Measurements from ENCODE around the gene EXOC5. TPM values are rescaled to one million over a fixed set of nuclear protein-coding genes. Genes with fewer than 3 reads are reported as not detected.

The EXOC5 gene
- total and polyA plus RNA-seq, 8 donors, result 6.5 to 51.8 (median 27.2) TPM

- Histone ChIP-seq H3K36me3 (peaks cover 9 to 91% (median 83%) of the 10 kb centered on the region in 4 donors), H3K4me1 (no peaks in the 10 kb centered on the region), H3K27me3 (no peaks in the 10 kb centered on the region), H3K27ac (no peak overlapping the region), H3K9me3 (no peaks in the 10 kb centered on the region), H3K4me3 (no peak overlapping the region)
- WGBS, 5 donors, result 88 to 100% (median 94%) methylated on average over 2 of the region's 2 CpGs
- no peak for DNase-seq
- intact Hi-C loops (cut with DNase I; ENCODE audit: low total_unique reads), result no loop called here
- TF ChIP-seq EP300 (IDR thresholded peaks at IDR 0.05), result no peak
- TF ChIP-seq POLR2A (IDR thresholded peaks at IDR 0.05), result no peak
- no peak for TF ChIP-seq POLR2AphosphoS5 (IDR thresholded peaks at IDR 0.05)
- no peak for TF ChIP-seq CTCF (IDR thresholded peaks at IDR 0.05)
Observed at GRCh38 chr14:57287745-57288144, 19.0 kb upstream of the EXOC5 start.

- 95 to 99% (median 97%) methylated on average over 3 of the region's 3 CpGs for WGBS, 5 donors
- Histone ChIP-seq H3K27ac (no peak overlapping the region), H3K4me3 (no peak overlapping the region), H3K4me1 (peaks cover 0 to 13% (median 5%) of the 10 kb centered on the region in 4 donors), H3K36me3 (peaks cover 7 to 65% (median 55%) of the 10 kb centered on the region in 4 donors), H3K27me3 (no peaks in the 10 kb centered on the region), H3K9me3 (no peaks in the 10 kb centered on the region)
- TF ChIP-seq POLR2AphosphoS5 (IDR thresholded peaks at IDR 0.05) (no peak), EP300 (IDR thresholded peaks at IDR 0.05) (no peak), POLR2A (IDR thresholded peaks at IDR 0.05) (no peak), CTCF (IDR thresholded peaks at IDR 0.05) (no peak)
- no peak for DNase-seq
- intact Hi-C loops (cut with DNase I; ENCODE audit: low total_unique reads), result no loop called here
Observed at GRCh38 chr14:57277062-57277461, 8.4 kb upstream of the EXOC5 start.

GRCh38 chr14:57275023-57275664 is 6.4 kb upstream of the EXOC5 start:
- H3K27ac ChIP-seq, result no peak overlapping the region
- H3K4me1 ChIP-seq, result peaks cover 4 to 32% (median 20%) of the 10 kb centered on the region in 4 donors
- no peak for DNase-seq
- H3K36me3 ChIP-seq, result peaks cover 7 to 47% (median 37%) of the 10 kb centered on the region in 4 donors
- intact Hi-C loops (cut with DNase I; ENCODE audit: low total_unique reads), result no loop called here
- no peaks in the 10 kb centered on the region for H3K9me3 ChIP-seq
- TF ChIP-seq EP300 (IDR thresholded peaks at IDR 0.05), result no peak
- H3K4me3 ChIP-seq, result no peak overlapping the region
- 92 to 100% (median 96%) methylated on average over 2 of the region's 2 CpGs for WGBS, 5 donors
- no peaks in the 10 kb centered on the region for H3K27me3 ChIP-seq

- no peak overlapping the region for H3K27ac ChIP-seq
- intact Hi-C loops (cut with DNase I; ENCODE audit: low total_unique reads), result no loop called here
- H3K36me3 ChIP-seq, result peaks cover 7 to 42% (median 34%) of the 10 kb centered on the region in 4 donors
- no peak overlapping the region for H3K4me3 ChIP-seq
- H3K9me3 ChIP-seq, result no peaks in the 10 kb centered on the region
- no peak for TF ChIP-seq EP300 (IDR thresholded peaks at IDR 0.05)
- no peak for TF ChIP-seq CTCF (IDR thresholded peaks at IDR 0.05)
- TF ChIP-seq POLR2AphosphoS5 (IDR thresholded peaks at IDR 0.05), result no peak
- DNase-seq, result no peak
- peaks cover 9 to 38% (median 24%) of the 10 kb centered on the region in 4 donors for H3K4me1 ChIP-seq
- whole genome bisulfite sequencing, 5 donors, result 86 to 95% (median 90%) methylated on average over 2 of the region's 2 CpGs
- H3K27me3 ChIP-seq, result no peaks in the 10 kb centered on the region
Observed at GRCh38 chr14:57274551-57274950, 5.8 kb upstream of the EXOC5 start.

- Histone ChIP-seq H3K4me3 (no peak overlapping the region), H3K27ac (no peak overlapping the region), H3K9me3 (no peaks in the 10 kb centered on the region), H3K4me1 (peaks cover 9 to 39% (median 25%) of the 10 kb centered on the region in 4 donors), H3K36me3 (peaks cover 7 to 34% (median 22%) of the 10 kb centered on the region in 4 donors), H3K27me3 (no peaks in the 10 kb centered on the region)
- WGBS, 5 donors, result 69 to 75% (median 71%) methylated on average over 1 of the region's 1 CpG
- DNase-seq, result no peak
- intact Hi-C loops (cut with DNase I; ENCODE audit: low total_unique reads), result no loop called here
- TF ChIP-seq EP300 (IDR thresholded peaks at IDR 0.05) (no peak), POLR2A (IDR thresholded peaks at IDR 0.05) (no peak), POLR2AphosphoS5 (IDR thresholded peaks at IDR 0.05) (no peak), CTCF (IDR thresholded peaks at IDR 0.05) (no peak)
Observed at GRCh38 chr14:57273236-57273635, 4.5 kb upstream of the EXOC5 start.

Data from stomach (tissue), 9 donors.